ENCODE data around the gene CELSR2.

The CELSR2 gene

DNA sequence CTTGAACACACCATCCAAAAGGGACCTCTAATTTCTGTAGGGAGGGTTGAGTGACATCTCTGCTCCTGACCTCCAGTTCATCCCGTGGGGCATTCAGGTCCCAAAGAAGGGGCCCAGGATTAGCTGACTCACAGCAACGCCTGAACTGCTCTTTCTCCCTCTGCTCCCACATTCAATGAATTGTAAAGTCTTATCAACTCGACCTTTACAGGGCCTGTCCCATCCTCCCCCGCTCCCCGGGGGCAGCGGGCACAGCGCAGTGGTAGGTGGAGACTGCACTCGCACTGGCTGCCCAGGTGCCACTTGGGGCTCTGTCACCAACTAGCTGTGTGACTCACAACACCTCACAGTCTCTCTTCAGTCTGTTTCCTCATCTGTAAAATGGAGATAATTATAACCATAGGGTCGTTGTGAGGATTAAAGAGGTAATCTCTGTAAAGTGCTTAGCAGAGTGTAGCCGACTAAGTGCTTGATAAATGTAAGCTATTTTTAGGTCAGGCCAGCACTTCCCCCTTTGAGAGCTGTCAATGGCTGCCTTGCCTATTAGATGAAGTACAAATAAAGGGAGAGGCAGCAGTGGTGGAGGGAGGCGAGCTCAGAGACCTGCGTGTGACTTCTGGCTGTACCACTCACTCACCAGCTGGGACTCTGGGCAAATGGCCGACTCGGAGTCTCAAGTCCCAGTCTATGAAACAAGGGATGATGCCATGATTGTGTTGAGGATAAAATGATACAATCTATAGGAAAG lies 58.1 kb downstream of the CELSR2 start:
- DNase-seq: no peak

DNA sequence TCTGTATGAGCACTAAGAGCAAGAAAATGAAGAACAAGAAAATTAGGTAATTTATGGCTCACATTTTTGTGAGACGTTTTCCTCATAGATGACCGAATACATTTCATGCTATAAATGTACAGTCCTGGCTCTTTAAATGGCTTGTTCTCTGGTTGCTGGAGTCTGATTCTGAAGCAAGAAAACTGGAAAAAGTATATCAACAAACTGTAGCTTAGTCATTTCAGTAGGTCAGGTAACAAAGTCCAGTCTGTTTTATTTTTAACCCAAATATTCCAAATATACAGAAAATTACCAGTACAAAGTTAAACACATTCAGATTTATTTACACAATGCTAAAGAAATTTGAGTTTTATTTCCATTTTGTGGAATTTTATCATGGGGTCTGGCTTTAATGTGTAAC lies 60.0 kb downstream of the CELSR2 start:
- no peak for DNase-seq

DNA sequence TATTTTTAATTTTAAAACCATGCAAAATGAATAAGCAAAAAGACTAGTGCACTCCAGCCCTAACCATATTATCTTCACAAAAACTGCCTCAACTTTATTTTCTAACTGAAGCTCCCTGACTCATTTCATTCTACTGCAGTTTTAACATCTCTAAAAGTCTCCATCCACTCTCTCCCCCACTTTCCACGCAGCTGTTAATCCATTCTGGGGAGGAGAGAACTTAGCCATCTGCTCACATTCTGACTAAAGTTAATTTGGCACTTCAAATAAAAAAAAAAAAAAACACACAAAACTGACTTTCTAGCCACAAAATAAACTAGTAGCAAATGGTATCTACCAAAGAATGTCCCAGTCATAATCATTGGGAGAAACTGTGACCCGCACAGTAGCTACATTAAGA lies 62.9 kb downstream of the CELSR2 start:
- no peak for DNase-seq

DNA sequence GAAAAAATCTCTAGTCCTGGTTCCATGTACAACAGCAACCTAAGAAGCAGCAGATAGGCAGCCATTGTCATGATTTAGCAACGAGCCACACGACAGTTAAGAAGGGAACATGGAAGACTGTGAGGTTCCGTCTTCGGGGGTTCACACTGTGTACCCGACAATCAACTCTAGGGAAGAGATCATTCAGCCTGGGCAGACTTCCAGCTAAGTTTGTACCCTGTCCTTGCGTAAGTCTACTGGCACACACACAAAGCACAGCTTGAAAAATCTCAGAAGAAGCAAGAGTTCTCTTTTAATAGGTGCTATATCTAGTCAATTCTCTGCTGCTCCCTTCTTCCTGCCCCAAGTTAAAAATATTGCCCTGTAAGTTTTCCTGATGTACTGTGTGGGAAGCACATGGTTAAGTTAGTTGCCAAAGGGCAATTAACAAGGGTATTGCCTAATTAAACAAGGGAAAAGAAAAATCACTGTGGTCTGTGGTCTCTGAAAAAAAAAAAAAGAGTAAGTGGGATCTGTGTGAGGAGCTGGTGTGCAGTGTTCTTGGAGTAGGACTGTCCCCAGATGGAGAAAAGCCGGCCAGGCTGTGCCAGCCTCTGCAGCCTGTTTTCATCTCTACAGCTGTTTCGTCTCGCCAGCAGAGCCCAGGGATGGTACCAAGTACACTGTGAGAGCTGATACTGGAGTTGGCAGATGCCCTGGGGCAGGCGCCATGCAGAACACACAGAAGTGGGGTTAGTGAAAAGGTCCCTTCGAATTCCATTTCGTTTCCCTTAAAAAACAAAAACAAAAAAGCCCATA lies 63.8 kb downstream of the CELSR2 start:
- DNase-seq: no peak

DNA sequence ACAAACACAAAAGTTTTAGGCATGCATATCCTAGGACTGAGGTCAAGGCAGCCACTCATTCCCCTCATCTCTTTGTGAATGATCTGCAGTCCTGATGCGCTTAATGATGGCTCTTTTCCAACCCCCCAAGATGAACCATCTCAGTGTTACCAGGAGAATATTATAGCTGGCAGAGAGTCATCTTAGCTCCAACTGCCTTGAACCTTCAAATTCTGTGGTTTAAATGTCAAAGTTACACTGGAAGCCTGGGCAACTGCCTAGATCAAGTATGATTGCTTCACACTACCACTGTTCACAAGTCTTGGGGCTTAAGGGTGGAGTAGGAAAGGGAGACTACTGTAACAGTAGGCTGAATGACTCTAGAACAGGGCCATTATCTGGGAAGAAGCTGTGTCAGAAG lies 65.5 kb downstream of the CELSR2 start:
- no peak for DNase-seq

DNA sequence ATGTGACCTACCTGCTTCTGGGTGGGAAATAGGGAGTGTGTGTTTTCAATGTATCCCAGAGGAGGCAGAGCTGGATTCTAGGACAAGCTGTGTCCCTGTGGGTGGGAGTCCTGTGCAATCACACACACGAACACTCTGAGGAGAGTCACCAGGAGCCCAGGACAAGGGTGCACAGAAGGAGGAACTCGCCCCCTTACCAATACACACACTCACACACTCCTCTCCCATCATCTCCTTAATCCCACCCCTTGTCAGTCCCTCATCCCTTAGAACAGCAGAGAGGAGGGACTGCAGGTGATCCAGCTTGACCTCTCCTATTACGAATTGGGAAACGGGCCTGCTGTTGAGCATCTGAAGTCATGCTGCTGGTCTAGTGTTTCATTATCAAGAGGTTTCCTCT lies 65.9 kb downstream of the CELSR2 start:
- DNase-seq: no peak

DNA sequence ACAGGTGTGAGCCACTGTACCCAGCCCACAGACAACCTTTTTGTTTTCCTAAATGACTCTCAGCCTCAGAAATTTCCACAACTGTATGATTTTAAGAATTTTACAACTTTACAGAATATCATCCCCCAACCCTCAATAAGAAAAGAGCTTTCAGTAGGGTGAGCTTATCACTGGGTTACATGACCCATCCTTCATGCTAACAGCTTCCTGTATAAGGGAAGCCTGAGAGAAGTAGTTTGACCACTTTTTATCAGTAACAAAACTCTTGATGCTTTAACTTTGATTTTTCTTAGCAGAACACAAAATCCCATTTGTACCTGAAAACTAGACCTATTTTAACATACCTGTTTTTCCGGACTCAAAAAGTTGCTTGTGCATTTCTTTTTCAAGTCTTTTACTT lies 67.2 kb downstream of the CELSR2 start:
- no peak for DNase-seq

DNA sequence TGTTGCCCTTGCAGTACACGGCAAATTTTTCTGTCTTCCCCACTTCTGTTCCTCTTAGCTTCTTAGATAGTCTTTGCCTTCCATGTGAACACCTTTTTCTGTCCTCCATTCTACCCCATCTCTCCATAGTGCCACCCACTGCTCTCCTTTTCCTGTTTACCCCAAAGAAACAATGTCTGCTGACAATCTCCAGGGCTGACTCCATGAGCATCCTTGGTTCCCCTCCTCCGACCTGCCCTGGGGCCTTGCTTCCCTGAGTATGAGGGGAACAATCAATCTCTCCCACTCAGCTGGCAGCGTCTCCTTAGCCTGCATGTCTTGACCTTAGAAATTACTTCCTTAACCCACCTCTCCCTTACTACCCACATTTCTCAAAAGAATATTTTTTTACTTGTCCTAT lies 69.8 kb downstream of the CELSR2 start:
- DNase-seq: no peak

DNA sequence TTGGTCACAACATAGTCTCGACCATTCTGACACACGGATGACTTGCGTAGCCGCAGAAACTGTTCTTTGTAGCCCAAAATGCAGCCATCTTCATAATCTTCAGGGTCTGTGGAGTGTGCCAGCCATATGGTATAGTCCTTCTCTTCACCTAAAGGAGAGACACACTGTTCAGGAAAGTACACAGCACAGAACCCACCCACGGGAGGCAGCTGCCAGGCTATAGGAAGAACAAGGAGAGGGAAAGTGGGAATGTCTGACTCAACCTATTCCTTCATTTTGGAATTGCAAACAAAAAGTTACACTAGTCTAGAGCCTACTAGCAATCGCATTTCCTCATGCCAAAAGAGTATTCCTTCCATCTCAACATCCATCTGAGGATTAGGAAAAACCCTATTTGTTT lies 73.6 kb downstream of the CELSR2 start:
- no peak for DNase-seq

All from NCI-H526 (cell line).